GM18517 (cell line): Measurements from ENCODE around the gene OSM.
"Not testable (repeated sequence)": the region's sequence is repeated elsewhere in the genome, so short reads cannot be mapped to it uniquely, and the experiment has no call there.

Source experiments
- ATAC-seq: cut with Tn5 transposase; IDR thresholded peaks from one replicate; pipeline ENCODE4 v1.9.1; 2021; ENCODE audit warnings: mild to moderate bottlenecking, moderate library complexity; ENCODE audit not compliant: unreplicated experiment

OSM gene

DNA sequence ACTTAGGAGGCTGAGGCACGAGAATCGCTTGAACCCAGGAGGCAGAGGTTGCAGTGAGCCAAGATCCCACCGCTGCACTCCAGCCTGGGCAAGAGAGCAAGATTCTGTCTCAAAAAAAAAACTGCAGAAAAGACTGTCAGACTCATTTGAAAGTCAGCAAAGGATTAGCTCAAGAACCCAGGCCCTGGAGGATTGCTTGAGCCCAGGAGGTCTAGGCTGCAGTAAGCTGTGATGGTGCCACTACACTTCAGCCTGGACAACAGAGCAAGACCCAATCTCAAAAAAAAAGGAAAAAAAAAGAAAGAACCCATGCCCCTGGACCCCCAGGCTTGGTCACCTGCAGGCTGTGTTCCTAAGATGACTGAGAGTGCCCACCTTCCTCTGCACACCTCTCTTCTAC, 36.3 kb downstream of the OSM start:
- ATAC-seq: no peak

- ATAC-seq: no peak
Observed at GRCh38 chr22:30228509-30229359, 37.9 kb downstream of the OSM start.

GRCh38 chr22:30227438-30228228, 39.0 kb downstream of the OSM start:
- ATAC-seq: no peak

- no peak for ATAC-seq
Observed at GRCh38 chr22:30226192-30226832, 40.3 kb downstream of the OSM start.

DNA sequence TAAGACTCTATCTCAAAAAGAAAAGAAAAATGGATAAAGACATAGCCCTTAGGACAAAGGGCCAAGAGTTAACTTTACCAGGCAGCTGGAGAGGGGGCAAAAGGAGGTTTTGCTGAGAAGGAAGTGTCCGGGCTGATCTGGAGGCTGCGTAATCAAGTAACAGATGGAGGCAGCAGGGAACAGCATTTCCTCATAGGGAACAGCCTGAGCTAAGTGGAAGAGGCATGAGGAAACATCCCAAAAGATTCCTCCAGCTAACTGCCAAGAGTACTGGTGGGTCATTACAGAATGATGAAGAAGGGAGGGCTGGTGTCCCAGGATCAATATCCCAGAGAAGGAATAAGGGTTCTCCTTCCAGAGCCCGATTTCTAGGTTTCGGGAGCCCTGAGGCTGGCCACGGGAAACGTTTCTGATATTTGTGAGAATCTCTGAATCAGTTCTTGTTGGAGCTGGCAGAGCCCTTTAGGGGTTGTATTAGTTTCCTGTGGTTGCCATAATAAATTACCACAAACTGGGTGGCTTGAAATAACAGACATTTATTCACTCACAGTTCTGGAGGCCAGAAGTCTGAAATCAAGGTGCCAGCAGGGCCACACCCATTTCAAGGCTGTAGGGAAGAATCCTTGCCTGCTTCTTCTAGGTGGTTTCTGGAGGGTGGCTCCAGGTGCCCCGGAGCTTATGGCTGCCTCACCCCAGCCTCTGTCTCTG, 41.3 kb downstream of the OSM start:
- no peak for ATAC-seq

DNA sequence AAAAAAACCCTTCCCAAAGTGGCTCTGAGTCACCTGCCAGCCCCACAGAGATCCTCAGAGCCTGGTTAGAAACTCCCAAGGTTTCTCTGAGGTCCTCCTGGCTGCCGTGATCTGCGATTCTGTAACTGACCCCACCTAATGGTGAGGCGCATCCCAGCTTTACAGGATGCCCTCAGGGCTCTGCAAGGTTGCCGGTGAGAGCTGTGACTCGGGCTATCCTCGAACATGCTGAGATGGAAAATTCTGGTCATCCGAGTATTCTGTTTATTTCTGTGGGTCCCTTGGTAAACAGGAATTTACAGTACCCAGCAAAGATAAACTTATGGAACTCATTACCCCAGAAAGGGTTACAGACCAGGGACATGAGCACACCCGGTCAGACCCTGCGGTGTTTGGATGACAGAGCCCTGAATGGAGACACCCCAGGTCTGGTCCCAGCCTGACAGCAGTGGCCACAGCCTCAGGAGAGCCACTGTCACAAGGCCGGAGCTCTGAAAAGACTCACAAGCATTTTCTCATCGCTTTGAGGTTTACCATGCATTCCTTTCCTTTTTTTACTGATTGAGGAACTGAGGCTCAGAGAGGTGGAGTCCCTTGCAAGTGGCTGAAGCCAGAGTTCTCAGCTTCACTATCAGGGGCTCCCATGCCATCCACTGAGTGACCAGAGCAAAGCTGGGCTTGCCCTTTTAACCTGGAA, 42.3 kb downstream of the OSM start:
- ATAC-seq: no peak

- no peak for ATAC-seq
Observed at GRCh38 chr22:30223303-30223702, 43.3 kb downstream of the OSM start.

GRCh38 chr22:30222321-30222720, 44.3 kb downstream of the OSM start:
- ATAC-seq: no peak

DNA sequence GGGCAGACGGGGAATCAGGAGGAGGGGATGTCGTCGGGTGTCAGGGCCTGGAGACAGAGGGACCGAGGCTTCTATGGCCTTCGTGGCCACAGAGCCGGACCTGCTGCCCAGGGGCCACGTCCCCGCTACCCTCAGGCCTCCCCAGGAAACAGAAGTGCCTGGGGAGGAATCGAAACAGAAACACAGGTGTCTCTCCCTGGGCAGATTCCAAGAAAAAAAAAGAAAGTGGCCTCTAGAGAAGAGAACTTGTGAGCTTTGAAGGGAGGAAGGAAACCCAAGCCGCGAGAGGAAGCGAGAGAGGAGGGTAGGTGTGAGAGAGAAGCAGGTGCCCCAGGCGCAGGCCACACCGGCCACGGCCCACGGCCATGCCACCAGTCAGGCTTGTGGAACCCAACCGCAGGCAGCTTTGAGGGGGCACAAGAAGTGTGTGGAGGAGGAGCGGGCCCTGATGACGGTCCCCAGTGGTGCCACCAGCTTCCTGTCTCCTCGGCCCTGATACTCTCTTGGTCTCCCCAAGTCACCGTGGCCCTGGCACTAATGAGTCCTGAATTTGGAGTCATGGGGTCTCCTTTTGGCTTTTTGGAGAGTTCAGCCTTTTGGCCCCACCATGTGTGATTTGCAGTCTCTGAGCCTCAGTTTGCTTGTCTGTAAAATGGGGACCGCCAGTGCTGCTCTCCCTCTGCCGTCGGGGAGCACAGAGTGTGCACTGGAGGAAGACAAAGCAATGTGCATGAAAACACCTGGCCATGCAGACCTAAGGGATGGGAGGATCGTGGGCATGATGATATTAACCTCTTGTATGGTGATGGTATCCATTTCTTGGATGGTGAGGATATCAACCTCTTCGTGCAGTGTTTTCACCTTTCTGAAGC, 45.3 kb downstream of the OSM start:
- ATAC-seq: no peak

- ATAC-seq: no peak
Observed at GRCh38 chr22:30220338-30221012, 46.2 kb downstream of the OSM start.

DNA sequence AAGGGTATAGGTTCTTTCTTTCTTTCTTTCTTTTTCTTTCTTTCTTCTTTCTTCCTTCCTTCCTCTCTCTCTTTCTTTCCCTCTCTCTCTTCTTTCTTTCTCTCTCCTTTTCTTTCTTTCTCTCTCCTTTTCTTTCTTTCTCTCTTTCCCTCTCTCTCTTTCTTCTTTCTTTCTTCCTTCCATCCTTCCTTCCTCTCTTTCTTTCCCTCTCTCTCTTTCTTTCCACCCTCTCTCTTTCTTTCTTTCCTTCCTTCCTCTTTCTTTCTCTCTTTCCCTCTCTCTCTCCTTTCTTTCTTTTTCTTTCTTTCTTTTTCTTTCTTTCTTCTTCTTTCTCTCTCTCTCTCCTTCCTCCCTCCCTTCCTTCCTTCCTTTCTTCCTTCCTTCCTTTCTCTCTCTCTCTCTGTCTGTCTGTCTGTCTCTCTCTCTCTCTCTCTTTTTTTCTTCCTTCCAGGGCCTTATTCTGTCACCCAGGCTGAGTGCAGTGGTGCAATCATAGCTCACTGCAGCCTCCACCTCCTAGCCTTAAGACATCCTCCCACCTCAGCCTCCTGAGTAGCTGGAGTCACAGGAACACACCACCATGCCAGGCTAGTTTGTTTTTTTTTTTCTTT, 46.9 kb downstream of the OSM start:
- no peak for ATAC-seq

- no peak for ATAC-seq
Observed at GRCh38 chr22:30219049-30219654, 47.5 kb downstream of the OSM start.

DNA sequence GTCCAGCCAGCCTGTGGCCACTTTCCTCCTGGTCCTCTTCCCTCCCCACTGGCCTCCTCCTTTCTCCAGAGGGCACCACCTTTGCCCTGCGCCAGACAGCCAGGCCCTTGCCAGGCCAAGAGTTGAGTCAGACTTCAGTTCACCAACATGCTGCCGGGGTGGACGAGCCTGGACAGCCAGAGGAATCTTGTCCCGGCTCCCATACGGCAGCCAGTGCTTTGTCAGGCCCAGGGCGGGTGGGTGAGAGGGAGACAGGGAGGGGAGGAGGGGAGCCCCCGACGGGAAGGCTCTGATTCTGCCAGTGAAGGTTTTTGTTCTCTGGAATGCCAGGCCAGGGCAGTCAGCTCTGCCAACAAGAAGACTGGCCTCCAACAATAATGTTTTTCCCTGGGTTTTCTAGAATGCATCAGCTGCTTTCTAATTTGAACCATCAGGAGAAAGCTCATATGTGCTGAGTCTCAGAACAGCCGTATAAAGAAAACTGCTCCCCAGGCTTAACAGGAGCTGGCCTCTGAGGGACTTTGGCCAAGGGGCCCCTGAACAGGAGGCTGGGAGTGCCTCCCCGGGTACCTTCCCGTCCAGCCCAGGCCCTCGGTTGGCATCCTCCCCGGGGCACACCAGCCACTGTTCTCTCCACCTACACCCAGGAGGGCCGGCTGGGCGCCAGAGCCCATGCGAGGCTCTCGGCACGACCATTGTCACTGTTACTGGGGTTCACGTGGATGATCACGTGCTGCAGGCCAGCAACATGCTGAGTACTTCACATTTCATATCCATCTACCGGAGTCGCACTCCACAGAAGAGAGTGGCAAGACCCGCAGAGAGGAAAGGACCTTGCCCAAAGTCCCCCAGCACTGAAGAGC, 48.7 kb downstream of the OSM start:
- no peak for ATAC-seq

GRCh38 chr22:30216710-30217109, 49.9 kb downstream of the OSM start:
- no peak for ATAC-seq

- ATAC-seq: not testable (repeated sequence)
Observed at GRCh38 chr22:30216272-30216671, 50.4 kb downstream of the OSM start.

DNA sequence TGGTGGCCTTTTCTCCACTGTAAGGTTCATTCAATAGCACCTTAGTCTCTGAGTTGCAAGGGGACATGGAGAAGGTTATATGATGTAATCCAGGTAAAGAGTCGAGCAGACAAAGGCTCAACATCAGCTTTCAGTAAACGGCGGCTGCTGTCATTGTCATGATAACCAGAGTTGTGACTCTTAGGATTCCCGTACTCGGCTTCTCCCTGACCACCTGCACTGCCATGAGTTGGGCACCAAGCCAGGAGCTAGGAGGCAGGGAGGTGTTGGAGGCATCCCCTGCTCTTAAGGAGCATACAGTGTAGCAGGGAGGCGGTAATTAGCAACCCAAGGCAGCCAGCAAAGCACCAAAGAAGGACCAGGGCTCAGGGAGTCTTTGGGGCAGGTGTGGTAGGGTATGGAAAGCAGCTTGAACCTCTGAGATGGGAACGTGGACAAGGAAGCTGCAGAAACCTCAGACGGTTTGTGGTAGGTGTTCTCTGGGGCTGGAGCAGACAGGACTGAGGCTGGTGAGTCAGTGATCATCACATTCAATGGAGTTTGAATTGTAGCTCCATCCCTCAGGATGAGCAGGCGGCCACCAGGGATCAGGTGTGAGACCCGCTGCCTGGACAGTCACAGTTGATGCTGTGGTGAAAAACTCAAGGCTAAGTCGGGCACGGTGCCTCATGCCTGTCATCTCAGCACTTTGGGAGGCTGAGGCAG, 51.8 kb downstream of the OSM start:
- no peak for ATAC-seq
